ENCODE results near the gene WDR87.

WDR87 gene

DNA sequence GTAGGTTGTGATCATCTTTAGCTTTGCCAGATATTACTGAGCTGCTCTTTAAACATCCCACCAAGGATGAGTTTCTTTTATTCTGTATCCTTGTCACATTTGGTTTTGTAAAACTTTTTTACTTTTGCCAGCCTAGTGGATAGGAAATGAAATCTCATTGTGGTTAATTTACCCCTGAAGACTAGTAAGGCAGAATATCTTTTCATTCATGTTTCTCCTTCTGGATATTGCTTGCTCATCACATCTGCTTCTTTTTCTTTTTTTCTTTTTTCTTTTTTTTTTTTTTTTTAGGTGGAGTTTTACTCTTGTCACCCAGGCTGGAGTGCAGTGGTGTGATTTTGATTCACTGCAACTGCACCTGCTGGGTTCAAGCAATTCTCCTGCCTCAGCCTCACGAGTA, 32.0 kb upstream of the WDR87 start:
- in situ Hi-C loops (cut with MboI; ENCODE audit: low sequenced_read_pairs): no loop called here
- H3K9me3 ChIP-seq: peaks cover 3% of the 10 kb centered on the region; the same call in 1 of the 2 replicates
- H3K27me3 ChIP-seq (ENCODE audit: low read depth): no peaks in the 10 kb centered on the region
- no peak overlapping the region for H3K4me3 ChIP-seq
- 0 out of 2 replicates have a peak, but pooled peaks cover 4% of the 10 kb centered on the region for H3K36me3 ChIP-seq (replicated peaks)
- no peak for DNase-seq (ENCODE audit: low spot score in 2 of 2)
- peaks cover 15% of the 10 kb centered on the region for H3K4me1 ChIP-seq

- in situ Hi-C loops (cut with MboI; ENCODE audit: low sequenced_read_pairs): no loop called here
- no peak for DNase-seq (ENCODE audit: low spot score in 2 of 2)
- H3K4me1 ChIP-seq: peaks cover 17% of the 10 kb centered on the region
- no peaks in the 10 kb centered on the region for H3K27me3 ChIP-seq (ENCODE audit: low read depth)
- H3K4me3 ChIP-seq: no peak overlapping the region
- H3K36me3 ChIP-seq (replicated peaks): 0 out of 2 replicates have a peak, but pooled peaks cover 4% of the 10 kb centered on the region
- H3K9me3 ChIP-seq: peaks cover 3% of the 10 kb centered on the region; the same call in 1 of the 2 replicates
Observed at GRCh38 chr19:37936886-37937285, 30.5 kb upstream of the WDR87 start.

GRCh38 chr19:37936166-37936565, 29.8 kb upstream of the WDR87 start:
- Histone ChIP-seq H3K36me3 (replicated peaks) (0 out of 2 replicates have a peak, but pooled peaks cover 4% of the 10 kb centered on the region), H3K9me3 (peaks cover 3% of the 10 kb centered on the region; the same call in 1 of the 2 replicates), H3K4me3 (no peak overlapping the region), H3K27me3 (ENCODE audit: low read depth) (no peaks in the 10 kb centered on the region), H3K4me1 (peaks cover 24% of the 10 kb centered on the region)
- DNase-seq (ENCODE audit: low spot score in 2 of 2): no peak
- in situ Hi-C loops (cut with MboI; ENCODE audit: low sequenced_read_pairs): no loop called here

- no peak for DNase-seq (ENCODE audit: low spot score in 2 of 2)
- H3K36me3 ChIP-seq (replicated peaks): 0 out of 2 replicates have a peak, but pooled peaks cover 4% of the 10 kb centered on the region
- peaks cover 3% of the 10 kb centered on the region; the same call in 1 of the 2 replicates for H3K9me3 ChIP-seq
- H3K27me3 ChIP-seq (ENCODE audit: low read depth): no peaks in the 10 kb centered on the region
- no peak overlapping the region for H3K4me3 ChIP-seq
- in situ Hi-C loops (cut with MboI; ENCODE audit: low sequenced_read_pairs): no loop called here
- peaks cover 17% of the 10 kb centered on the region for H3K4me1 ChIP-seq
Observed at GRCh38 chr19:37935341-37935740, 28.9 kb upstream of the WDR87 start.

- Histone ChIP-seq H3K27me3 (ENCODE audit: low read depth) (no peaks in the 10 kb centered on the region), H3K36me3 (replicated peaks) (0 out of 2 replicates have a peak, but pooled peaks cover 4% of the 10 kb centered on the region), H3K4me3 (no peak overlapping the region), H3K9me3 (peaks cover 3% of the 10 kb centered on the region; the same call in 1 of the 2 replicates), H3K4me1 (peaks cover 15% of the 10 kb centered on the region)
- DNase-seq (ENCODE audit: low spot score in 2 of 2): no peak
- in situ Hi-C loops (cut with MboI; ENCODE audit: low sequenced_read_pairs): no loop called here
Observed at GRCh38 chr19:37933937-37934358, 27.6 kb upstream of the WDR87 start.

DNA sequence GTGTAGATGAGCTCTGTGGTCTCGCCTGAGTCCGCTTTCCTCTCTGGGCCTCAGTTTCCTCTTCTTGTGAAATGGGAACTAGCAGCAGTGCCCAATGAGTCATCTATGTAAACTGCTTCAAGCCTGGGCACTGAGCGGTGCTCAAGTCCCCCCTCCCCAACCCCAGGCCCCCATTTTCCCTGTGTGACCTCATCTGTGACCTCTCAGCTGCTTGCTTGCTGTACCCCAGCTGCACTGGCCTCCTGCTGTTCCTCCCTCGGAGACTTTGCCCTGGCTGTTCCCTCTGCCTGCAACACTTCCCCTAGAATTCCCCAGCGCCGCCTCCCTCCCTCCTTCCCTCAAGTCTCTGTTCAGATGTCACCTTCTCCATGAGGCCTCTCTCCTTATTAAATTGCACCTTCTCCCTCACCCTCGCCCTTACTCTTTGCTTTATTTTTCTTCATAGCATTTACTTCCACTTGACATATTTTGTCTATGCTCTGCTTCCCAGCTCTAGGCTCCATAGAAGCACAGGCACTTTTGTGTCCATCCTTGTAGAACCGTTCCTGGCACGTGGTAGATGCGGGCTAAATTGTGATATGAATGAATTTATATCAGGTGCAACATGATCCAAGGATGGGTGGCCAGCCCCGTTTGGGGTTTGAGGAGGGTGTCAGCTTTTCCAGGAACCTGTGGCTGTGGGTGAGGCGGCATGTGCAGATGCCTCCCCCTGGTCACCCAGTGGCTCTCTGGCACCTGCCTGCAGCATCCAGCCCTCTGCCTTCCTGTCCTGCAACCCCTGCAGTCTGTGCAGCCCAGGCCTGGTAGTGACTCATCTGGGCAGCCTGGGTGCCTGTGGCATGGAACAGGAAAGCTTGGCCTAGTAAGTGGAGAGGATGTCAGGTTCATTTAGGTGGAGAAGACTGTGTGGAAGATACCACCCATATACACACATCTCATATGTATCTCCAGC, 26.9 kb upstream of the WDR87 start:
- in situ Hi-C loops (cut with MboI; ENCODE audit: low sequenced_read_pairs): no loop called here

DNA sequence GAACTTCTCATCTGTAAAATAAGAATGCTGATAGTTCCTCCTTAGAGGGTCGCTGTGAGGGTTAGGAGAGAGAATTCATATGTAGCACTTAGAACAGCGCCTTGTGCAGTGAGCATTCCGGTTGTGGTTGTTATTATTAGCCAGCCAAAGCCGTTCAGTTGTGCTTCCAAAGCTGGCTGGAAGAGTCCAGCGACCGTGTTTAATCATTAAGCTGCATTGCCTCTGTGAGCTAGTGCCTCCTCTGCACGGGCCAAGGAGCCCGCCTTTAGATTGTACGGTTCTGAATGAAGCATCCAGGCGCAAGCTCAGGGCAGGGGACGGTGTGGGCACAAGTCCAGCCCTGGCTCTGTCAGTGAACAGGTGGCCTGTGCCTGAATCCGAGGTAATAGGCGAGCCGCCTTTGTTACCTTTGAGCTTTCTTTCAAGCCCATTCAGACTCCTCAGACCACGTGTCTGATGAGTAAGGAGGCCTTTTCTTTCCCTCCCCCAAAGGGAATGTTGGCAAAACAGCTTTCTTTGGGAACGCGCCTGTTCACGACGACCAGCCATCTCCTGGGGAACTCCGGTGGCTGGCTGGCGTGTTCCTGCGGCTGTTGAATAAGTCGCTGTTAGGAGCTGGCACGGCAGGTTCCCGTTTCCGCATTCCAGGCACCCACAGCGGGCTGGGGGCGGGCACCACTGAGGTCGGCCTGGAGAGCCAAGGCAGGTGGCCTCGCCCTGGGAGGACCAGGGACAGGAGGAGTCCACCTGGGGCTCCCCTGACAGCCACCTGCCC, 25.7 kb upstream of the WDR87 start:
- H3K4me1 ChIP-seq: peaks cover 15% of the 10 kb centered on the region
- H3K36me3 ChIP-seq (replicated peaks): no peaks in the 10 kb centered on the region
- no peaks in the 10 kb centered on the region for H3K9me3 ChIP-seq
- peak; percentile 71 to 82 for DNase-seq (ENCODE audit: low spot score in 2 of 2)
- no peaks in the 10 kb centered on the region for H3K27me3 ChIP-seq (ENCODE audit: low read depth)
- no peak overlapping the region for H3K4me3 ChIP-seq
- in situ Hi-C loops (cut with MboI; ENCODE audit: low sequenced_read_pairs): no loop called here

More for the DNA sequence above, 26.9 kb upstream of the WDR87 start:
- H3K27me3 ChIP-seq (ENCODE audit: low read depth): no peaks in the 10 kb centered on the region
- H3K36me3 ChIP-seq (replicated peaks): 0 out of 2 replicates have a peak, but pooled peaks cover 4% of the 10 kb centered on the region
- peaks cover 15% of the 10 kb centered on the region for H3K4me1 ChIP-seq
- DNase-seq (ENCODE audit: low spot score in 2 of 2): no peak
- H3K4me3 ChIP-seq: no peak overlapping the region
- peaks cover 3% of the 10 kb centered on the region; the same call in 1 of the 2 replicates for H3K9me3 ChIP-seq

- Histone ChIP-seq H3K4me3 (no peak overlapping the region), H3K36me3 (replicated peaks) (no peaks in the 10 kb centered on the region), H3K9me3 (no peaks in the 10 kb centered on the region), H3K27me3 (ENCODE audit: low read depth) (no peaks in the 10 kb centered on the region), H3K4me1 (peaks cover 15% of the 10 kb centered on the region)
- in situ Hi-C loops (cut with MboI; ENCODE audit: low sequenced_read_pairs): no loop called here
- DNase-seq (ENCODE audit: low spot score in 2 of 2): no peak
Observed at GRCh38 chr19:37930416-37930815, 24.0 kb upstream of the WDR87 start.

GRCh38 chr19:37929355-37929923, 23.0 kb upstream of the WDR87 start:
- Histone ChIP-seq H3K4me3 (no peak overlapping the region), H3K36me3 (replicated peaks) (no peaks in the 10 kb centered on the region), H3K4me1 (peaks cover 15% of the 10 kb centered on the region), H3K9me3 (no peaks in the 10 kb centered on the region), H3K27me3 (ENCODE audit: low read depth) (no peaks in the 10 kb centered on the region)
- DNase-seq (ENCODE audit: low spot score in 2 of 2): no peak
- in situ Hi-C loops (cut with MboI; ENCODE audit: low sequenced_read_pairs): no loop called here

GRCh38 chr19:37928527-37929286, 22.3 kb upstream of the WDR87 start:
- H3K4me3 ChIP-seq: no peak overlapping the region
- in situ Hi-C loops (cut with MboI; ENCODE audit: low sequenced_read_pairs): no loop called here
- no peaks in the 10 kb centered on the region for H3K36me3 ChIP-seq (replicated peaks)
- DNase-seq (ENCODE audit: low spot score in 2 of 2): no peak
- no peaks in the 10 kb centered on the region for H3K9me3 ChIP-seq
- H3K4me1 ChIP-seq: peaks cover 15% of the 10 kb centered on the region
- no peaks in the 10 kb centered on the region for H3K27me3 ChIP-seq (ENCODE audit: low read depth)

DNA sequence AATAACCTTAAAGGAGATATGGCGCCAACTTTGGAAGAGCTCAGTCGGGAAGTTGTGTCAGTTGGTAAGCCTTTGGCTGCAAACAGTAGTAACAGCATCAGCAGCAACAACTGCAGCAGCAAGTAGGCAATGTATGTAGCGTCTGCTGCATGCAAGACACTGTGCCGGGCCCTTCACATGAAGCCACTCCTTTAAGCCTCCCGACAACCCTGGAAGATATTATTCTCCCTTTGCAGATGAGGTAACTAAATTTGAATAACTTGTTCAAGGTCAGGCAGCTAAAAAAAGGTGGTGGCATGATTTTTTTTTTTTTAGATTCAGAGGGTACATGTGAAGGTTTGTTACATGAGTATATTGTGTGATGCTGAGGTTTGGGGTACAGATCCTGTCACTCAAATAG, 20.3 kb upstream of the WDR87 start:
- in situ Hi-C loops (cut with MboI; ENCODE audit: low sequenced_read_pairs): no loop called here
- Histone ChIP-seq H3K9me3 (no peaks in the 10 kb centered on the region), H3K36me3 (replicated peaks) (no peaks in the 10 kb centered on the region), H3K4me3 (no peak overlapping the region), H3K27me3 (ENCODE audit: low read depth) (no peaks in the 10 kb centered on the region), H3K4me1 (peaks cover 5% of the 10 kb centered on the region)
- no peak for DNase-seq (ENCODE audit: low spot score in 2 of 2)

- H3K36me3 ChIP-seq (replicated peaks): no peaks in the 10 kb centered on the region
- H3K4me3 ChIP-seq: no peak overlapping the region
- H3K4me1 ChIP-seq: peaks cover under 1% of the 10 kb centered on the region; the same call in 1 of the 2 replicates
- no peak for DNase-seq (ENCODE audit: low spot score in 2 of 2)
- in situ Hi-C loops (cut with MboI; ENCODE audit: low sequenced_read_pairs): no loop called here
- H3K27me3 ChIP-seq (ENCODE audit: low read depth): no peaks in the 10 kb centered on the region
- no peaks in the 10 kb centered on the region for H3K9me3 ChIP-seq
Observed at GRCh38 chr19:37926255-37926654, 19.9 kb upstream of the WDR87 start.

GRCh38 chr19:37925212-37925611, 18.8 kb upstream of the WDR87 start:
- in situ Hi-C loops (cut with MboI; ENCODE audit: low sequenced_read_pairs): no loop called here
- no peaks in the 10 kb centered on the region for H3K4me1 ChIP-seq
- H3K36me3 ChIP-seq (replicated peaks): no peaks in the 10 kb centered on the region

More at GRCh38 chr19:37925212-37925611, 18.8 kb upstream of the WDR87 start:
- Histone ChIP-seq H3K4me3 (no peak overlapping the region), H3K9me3 (no peaks in the 10 kb centered on the region), H3K27me3 (ENCODE audit: low read depth) (no peaks in the 10 kb centered on the region)
- no peak for DNase-seq (ENCODE audit: low spot score in 2 of 2)

All from HAP-1 (cell line).